B cell (primary cell): ENCODE results near the gene CHCHD3. TPM values are rescaled to one million over a fixed set of nuclear protein-coding genes. Genes with fewer than 3 reads are reported as not detected.

Source experiments
- ATAC-seq: fragments of 200-7000 bp; cut with Tn5 transposase; one replicate; pipeline ENCODE4 v1.10.0; 2021; ENCODE audit warnings: low read depth, mild to moderate bottlenecking, moderate number of reproducible peaks, moderate library complexity
- CTCF ChIA-PET: fragments of 350-600 bp; sonication (Branson Sonifier 250); formaldehyde crosslinking; loops from one replicate; lab custom pipeline; 2021; ENCODE audit warnings: antibody characterized with exemption, inconsistent platforms; lab: Charles Lee
- POLR2A ChIA-PET: fragments of 350-600 bp; sonication (Branson Sonifier 250); formaldehyde crosslinking; loops from one replicate; lab custom pipeline; 2021; ENCODE audit warnings: antibody characterized with exemption; lab: Charles Lee
- DNase-seq: peaks from one replicate; pipeline ENCODE4 v3.0.0; 2013
- H2AFZ ChIP-seq: 2 replicates; pipeline ENCODE4 v1.6.1; 2012; ENCODE audit warnings: mild to moderate bottlenecking, low read depth, low read length; ENCODE audit not compliant: insufficient read depth, poor library complexity, severe bottlenecking
- H3K27ac ChIP-seq, 2 donors: 1 replicate in 1 of 2; 2 replicates in 1 of 2; pipeline ENCODE4 v1.5.1; 2012 to 2013; ENCODE audit warnings: low read length in 2 of 2, mild to moderate bottlenecking in 2 of 2, moderate library complexity in 1 of 2
- H3K27me3 ChIP-seq, 4 experiments: fragments of 200-600 bp in 1 of 4; sonication (generic) in 1 of 4; replicated peaks in 1 of 4; 1 replicate in 2 of 4; 2 replicates in 2 of 4; pipeline versions ENCODE4 v1.6.1 to v1.7.0; 2013 to 2016; ENCODE audit warnings: low read length in 3 of 4, mild to moderate bottlenecking in 2 of 4, mixed read lengths in 1 of 4, moderate library complexity in 1 of 4; ENCODE audit not compliant: insufficient read depth in 4 of 4, control insufficient read depth in 3 of 4; ENCODE audit errors: control extremely low read depth in 1 of 4
- H3K36me3 ChIP-seq, 2 experiments: replicated peaks in 1 of 2; 1 replicate in 1 of 2; 2 replicates in 1 of 2; pipeline versions ENCODE4 v1.6.1 to v1.7.1; 2013; ENCODE audit warnings: low read length in 1 of 2; ENCODE audit not compliant: insufficient read depth in 2 of 2, control insufficient read depth in 1 of 2; ENCODE audit errors: control extremely low read depth in 1 of 2, extremely low read depth in 1 of 2
- H3K4me1 ChIP-seq, 2 donors: fragments of 200-600 bp in 1 of 2; sonication (generic) in 1 of 2; 1 replicate in 1 of 2; 2 replicates in 1 of 2; pipeline versions ENCODE4 v1.5.1 to v1.6.1; 2013 to 2017; ENCODE audit warnings: low read length in 2 of 2; ENCODE audit not compliant: control insufficient read depth in 2 of 2, insufficient read depth in 2 of 2
- H3K4me2 ChIP-seq: replicated peaks from 2 replicates; pipeline ENCODE3; 2012; ENCODE audit warnings: mild to moderate bottlenecking, low read depth, low read length; ENCODE audit not compliant: poor library complexity, severe bottlenecking
- H3K4me3 ChIP-seq, 5 experiments: fragments of 200-600 bp in 1 of 5; sonication (generic) in 1 of 5; 1 replicate in 3 of 5; 2 replicates in 2 of 5; pipeline versions ENCODE4 v1.5.1 to v1.7.0; 2011 to 2016; ENCODE audit warnings: low read length in 4 of 5, mild to moderate bottlenecking in 4 of 5, low read depth in 2 of 5, control low read depth in 1 of 5, moderate library complexity in 1 of 5; ENCODE audit not compliant: insufficient read depth in 1 of 5; ENCODE audit errors: control extremely low read depth in 1 of 5, extremely low read depth in 1 of 5
- H3K79me2 ChIP-seq: fragments of 200-600 bp; sonication (generic); one replicate; pipeline ENCODE4 v1.6.0; 2016; ENCODE audit warnings: low read length; ENCODE audit not compliant: control insufficient read depth, insufficient read depth
- H3K9ac ChIP-seq: fragments of 200-600 bp; sonication (generic); 2 replicates; pipeline ENCODE4 v1.6.1; 2017; ENCODE audit warnings: mild to moderate bottlenecking, low read length, moderate library complexity
- H3K9me3 ChIP-seq, 3 donors: one replicate each; pipeline versions ENCODE4 v1.6.1 to v1.7.1; 2013; ENCODE audit warnings: low read length in 2 of 3; ENCODE audit not compliant: control insufficient read depth in 2 of 3, insufficient read depth in 1 of 3; ENCODE audit errors: control extremely low read depth in 1 of 3
- H4K20me1 ChIP-seq: 2 replicates; pipeline ENCODE4 v1.6.0; 2012; ENCODE audit warnings: mild to moderate bottlenecking, low read length; ENCODE audit not compliant: insufficient read depth, control insufficient read depth, poor library complexity, severe bottlenecking
- H3K27ac Mint-ChIP-seq: one replicate; pipeline ENCODE4 v1.8.0; 2021; ENCODE audit warnings: mixed read lengths
- H3K27me3 Mint-ChIP-seq: one replicate; pipeline ENCODE4 v1.8.0; 2021; ENCODE audit warnings: mixed read lengths
- H3K4me1 Mint-ChIP-seq: one replicate; pipeline ENCODE4 v1.8.0; 2021; ENCODE audit warnings: mixed read lengths
- H3K4me3 Mint-ChIP-seq: one replicate; pipeline ENCODE4 v1.8.0; 2021; ENCODE audit warnings: mixed read lengths
- H3K9me3 Mint-ChIP-seq: one replicate; pipeline ENCODE4 v1.8.0; 2022; ENCODE audit warnings: mixed read lengths; ENCODE audit not compliant: insufficient read depth
- EZH2 ChIP-seq: IDR thresholded peaks from 2 replicates; pipeline ENCODE4 v1.6.1; 2012; ENCODE audit warnings: borderline replicate concordance, low read depth, mild to moderate bottlenecking, moderate library complexity, low read length; ENCODE audit not compliant: insufficient read depth, poor library complexity, severe bottlenecking
- WGBS: methylation state at CpG from one replicate; pipeline ENCODE4 v1.1.5; 2013; ENCODE audit warnings: missing lambda C conversion rate; ENCODE audit not compliant: insufficient coverage; 5-methylcytosine and 5-hydroxymethylcytosine counted together
- intact Hi-C: fragments of 100-400 bp; cut with micrococcal nuclease; formaldehyde crosslinking; loops from one replicate; pipeline ENCODE4 v1.10.0; 2022
- polyA plus RNA-seq: library from polyadenylated mRNA; depleted of rRNA; stranded (reverse); fragments of >200 nt; gene quantifications from 2 replicates; pipeline ENCODE4 v1.2.3, GENCODE V29; 2012
- total RNA-seq, 2 donors: library from RNA; stranded (reverse); fragments of 120-200 nt in 1 of 2; gene quantifications; 1 replicate in 1 of 2; 2 replicates in 1 of 2; pipeline versions ENCODE4 v1.2.3 to v1.2.4, GENCODE V29; 2013 to 2022
- TF ChIP-seq, protein P1 (sequence below): fragments of 200-600 bp; IDR thresholded peaks from one replicate; pipeline ENCODE4 v1.8.0; 2022; ENCODE audit warnings: antibody characterized with exemption, mild to moderate bottlenecking

The CHCHD3 gene
- total and polyA plus RNA-seq, 2 donors (not counting 1 experiment from before 2014, with no cell fraction given) = 20.1 to 38.4 TPM

DNA sequence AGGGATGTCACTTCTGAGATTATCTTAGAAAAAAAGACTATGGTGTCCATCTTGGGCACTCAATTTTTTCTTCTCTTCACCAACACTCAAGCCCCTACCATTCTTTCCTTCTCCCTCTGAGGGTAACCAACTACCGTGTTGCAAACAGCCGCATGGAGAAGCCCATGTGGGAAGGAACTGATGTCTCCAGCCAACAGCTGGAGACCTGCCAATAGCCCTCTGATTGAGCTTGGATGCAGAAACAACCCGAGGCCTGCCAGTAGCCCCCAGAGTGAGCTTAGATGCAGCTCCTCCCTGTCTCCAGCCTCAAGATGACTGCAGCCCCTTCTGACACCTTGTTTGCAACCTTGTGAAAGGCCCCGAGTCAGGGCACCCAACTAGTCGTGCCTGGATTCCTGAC lies 36.4 kb upstream of the CHCHD3 start:
- ChIA-PET POLR2A (no interaction called here), CTCF (no interaction called here)
- no peak overlapping the region for H3K4me2 ChIP-seq
- no peak overlapping the region for H3K4me3 Mint-ChIP-seq
- no peaks in the 10 kb centered on the region for H3K4me1 Mint-ChIP-seq
- 83% methylated on average over 3 of the region's 5 CpGs for WGBS
- H3K4me1 ChIP-seq = no peaks in the 10 kb centered on the region
- intact Hi-C loops = no loop called here
- no peak overlapping the region for H3K27ac Mint-ChIP-seq
- no peaks in the 10 kb centered on the region for H4K20me1 ChIP-seq
- DNase-seq = no peak
- H2AFZ ChIP-seq = no peak overlapping the region
- H3K27ac ChIP-seq = no peak overlapping the region
- peaks cover 30% of the 10 kb centered on the region for H3K27me3 Mint-ChIP-seq
- no peak overlapping the region for H3K9ac ChIP-seq
- no peak for TF ChIP-seq EZH2
- TF ChIP-seq, protein P1, sequence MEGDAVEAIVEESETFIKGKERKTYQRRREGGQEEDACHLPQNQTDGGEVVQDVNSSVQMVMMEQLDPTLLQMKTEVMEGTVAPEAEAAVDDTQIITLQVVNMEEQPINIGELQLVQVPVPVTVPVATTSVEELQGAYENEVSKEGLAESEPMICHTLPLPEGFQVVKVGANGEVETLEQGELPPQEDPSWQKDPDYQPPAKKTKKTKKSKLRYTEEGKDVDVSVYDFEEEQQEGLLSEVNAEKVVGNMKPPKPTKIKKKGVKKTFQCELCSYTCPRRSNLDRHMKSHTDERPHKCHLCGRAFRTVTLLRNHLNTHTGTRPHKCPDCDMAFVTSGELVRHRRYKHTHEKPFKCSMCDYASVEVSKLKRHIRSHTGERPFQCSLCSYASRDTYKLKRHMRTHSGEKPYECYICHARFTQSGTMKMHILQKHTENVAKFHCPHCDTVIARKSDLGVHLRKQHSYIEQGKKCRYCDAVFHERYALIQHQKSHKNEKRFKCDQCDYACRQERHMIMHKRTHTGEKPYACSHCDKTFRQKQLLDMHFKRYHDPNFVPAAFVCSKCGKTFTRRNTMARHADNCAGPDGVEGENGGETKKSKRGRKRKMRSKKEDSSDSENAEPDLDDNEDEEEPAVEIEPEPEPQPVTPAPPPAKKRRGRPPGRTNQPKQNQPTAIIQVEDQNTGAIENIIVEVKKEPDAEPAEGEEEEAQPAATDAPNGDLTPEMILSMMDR = no peak
- no peaks in the 10 kb centered on the region for H3K9me3 ChIP-seq
- ATAC-seq = no peak
- no peaks in the 10 kb centered on the region for H3K36me3 ChIP-seq
- H3K27me3 ChIP-seq = peaks cover 0 to 6% (median 4%) of the 10 kb centered on the region in 4 experiments
- no peaks in the 10 kb centered on the region for H3K9me3 Mint-ChIP-seq
- H3K79me2 ChIP-seq = no peaks in the 10 kb centered on the region
- H3K4me3 ChIP-seq = no peak overlapping the region

DNA sequence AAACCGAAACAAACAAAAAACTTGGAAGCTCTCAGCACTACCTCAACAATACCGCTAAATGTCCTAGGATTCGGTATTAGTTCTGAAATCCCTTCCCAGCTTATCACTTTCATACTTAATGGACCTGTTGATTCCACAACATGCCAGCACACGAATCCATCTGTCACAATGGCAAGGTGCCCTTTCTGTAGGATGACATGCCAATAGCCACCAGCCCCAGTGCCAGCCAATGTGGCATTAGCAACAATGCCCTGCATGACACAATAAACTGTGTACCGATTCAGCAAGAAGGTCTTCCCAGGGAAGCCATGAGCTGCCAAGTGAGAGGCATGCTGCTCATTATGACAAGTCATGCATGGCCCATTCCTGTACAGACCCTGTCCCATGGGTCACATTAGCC lies 35.6 kb upstream of the CHCHD3 start:
- Histone ChIP-seq H3K36me3 (no peaks in the 10 kb centered on the region), H2AFZ (no peak overlapping the region), H4K20me1 (no peaks in the 10 kb centered on the region), H3K9ac (no peak overlapping the region), H3K4me1 (no peaks in the 10 kb centered on the region), H3K9me3 (no peaks in the 10 kb centered on the region), H3K27me3 (peaks cover 0 to 7% (median 4%) of the 10 kb centered on the region in 4 experiments), H3K4me2 (no peak overlapping the region), H3K79me2 (no peaks in the 10 kb centered on the region), H3K27ac (no peak overlapping the region), H3K4me3 (no peak overlapping the region)
- no peak for ATAC-seq
- H3K27me3 Mint-ChIP-seq = peaks cover 36% of the 10 kb centered on the region
- POLR2A ChIA-PET = no interaction called here
- no peak overlapping the region for H3K27ac Mint-ChIP-seq
- CTCF ChIA-PET = no interaction called here
- no peaks in the 10 kb centered on the region for H3K9me3 Mint-ChIP-seq
- no peak for DNase-seq
- WGBS = 90% methylated on average over 5 of the region's 5 CpGs
- H3K4me3 Mint-ChIP-seq = no peak overlapping the region
- intact Hi-C loops = no loop called here
- TF ChIP-seq EZH2 = no peak
- TF ChIP-seq, protein P1 = no peak
- no peaks in the 10 kb centered on the region for H3K4me1 Mint-ChIP-seq
